Fibroblast of pulmonary artery (primary cell): Measurements from ENCODE around the gene INTS1.

Experiments
- DNase-seq: peaks from one replicate; pipeline ENCODE4 v3.0.0-alpha.2; 2010; ENCODE audit warnings: low read depth
- H3K4me3 ChIP-seq: replicated peaks from 2 replicates; pipeline ENCODE4 v1.5.1; 2011; ENCODE audit warnings: low read depth, mild to moderate bottlenecking, control low read depth, low read length, moderate library complexity
- CTCF ChIP-seq: IDR thresholded peaks from 2 replicates; pipeline ENCODE4 v1.5.1; 2011; ENCODE audit warnings: mild to moderate bottlenecking, control low read depth, low read length, inconsistent platforms; ENCODE audit errors: missing control alignments

Gene INTS1

GRCh38 chr7:1461646-1462375, 42.4 kb downstream of the INTS1 start:
- no peak for TF ChIP-seq CTCF
- no peak overlapping the region for H3K4me3 ChIP-seq
- DNase-seq: no peak

GRCh38 chr7:1460821-1461645, 43.2 kb downstream of the INTS1 start:
- H3K4me3 ChIP-seq: no peak overlapping the region
- DNase-seq: peak; percentile 55
- no peak for TF ChIP-seq CTCF

GRCh38 chr7:1459920-1460820, 44.0 kb downstream of the INTS1 start:
- no peak for TF ChIP-seq CTCF
- no peak for DNase-seq
- H3K4me3 ChIP-seq: peak overlapping the region; percentile 58

GRCh38 chr7:1459512-1459892, 44.7 kb downstream of the INTS1 start:
- no peak for TF ChIP-seq CTCF
- peak overlapping the region; percentile 80 for H3K4me3 ChIP-seq
- peak; percentile 99 for DNase-seq

GRCh38 chr7:1458683-1459511, 45.3 kb downstream of the INTS1 start, which contains the start of gene MICALL2:
Gene MICALL2, minus strand, starts transcription at chr7:1459470. Its CDS starts 144 bp downstream, at chr7:1459326.
- H3K4me3 ChIP-seq: peak within 1 kb of the TSS; percentile 80
- TF ChIP-seq CTCF: no peak
- DNase-seq: peak; percentile 84
